GM18507 (cell line): Measurements from ENCODE around the gene WDTC1.

Source experiments
- DNase-seq: peaks from one replicate; pipeline ENCODE4 v3.0.0; 2011; ENCODE audit warnings: low read depth; ENCODE audit not compliant: insufficient read length; ENCODE audit errors: extremely low spot score
- FAIRE-seq: peaks from 2 replicates; lab custom pipeline; 2011; peaks lifted over from hg19 to GRCh38; lab: Jason Lieb, UNC

WDTC1 gene

GRCh38 chr1:27330786-27331185 is 96.4 kb downstream of the WDTC1 start:
- no peak for DNase-seq
- FAIRE-seq, result no peak

DNA sequence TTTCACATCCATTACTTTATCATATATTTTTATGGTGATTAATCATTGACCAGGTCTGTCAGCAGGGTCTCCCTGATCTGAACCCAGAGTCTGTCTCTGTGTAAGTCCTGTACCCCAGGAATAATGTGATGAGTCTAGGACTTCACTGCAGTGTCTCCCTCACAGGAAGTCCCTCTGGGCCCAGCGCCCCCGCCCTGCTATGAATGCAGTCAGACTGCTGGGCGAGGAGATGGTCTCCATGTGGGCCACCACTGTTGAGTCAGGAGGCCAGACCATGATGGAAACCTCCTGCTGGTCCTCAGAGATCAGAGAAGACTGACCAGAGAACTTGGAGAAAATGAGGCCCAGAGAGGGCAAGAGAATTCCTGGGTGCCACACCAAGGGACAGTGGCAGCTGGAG is 97.0 kb downstream of the WDTC1 start:
- no peak for DNase-seq
- FAIRE-seq, result no peak

DNA sequence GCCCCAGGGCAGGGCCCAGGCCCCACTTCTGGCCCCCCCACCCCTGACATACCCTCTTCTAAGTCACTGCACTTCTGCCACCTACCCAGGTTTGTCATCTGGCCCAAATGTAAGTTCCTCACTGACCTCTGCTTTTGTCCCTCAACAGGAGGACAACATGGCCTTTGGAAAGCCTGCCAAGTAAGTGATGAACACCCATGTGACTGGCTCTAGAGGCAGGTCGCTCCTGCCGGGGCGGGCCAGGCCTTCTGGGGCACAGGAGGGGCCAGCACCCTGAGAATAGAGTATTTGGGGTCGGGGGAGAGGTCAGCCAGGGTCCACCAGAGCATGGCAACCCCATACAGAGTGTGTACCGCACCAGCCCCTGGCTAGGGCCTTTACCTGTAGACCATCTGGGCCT is 97.5 kb downstream of the WDTC1 start:
- FAIRE-seq (no peak), DNase-seq (no peak)

GRCh38 chr1:27332536-27333281 is 98.3 kb downstream of the WDTC1 start:
- FAIRE-seq (peak; percentile 64), DNase-seq (peak; percentile 49)

DNA sequence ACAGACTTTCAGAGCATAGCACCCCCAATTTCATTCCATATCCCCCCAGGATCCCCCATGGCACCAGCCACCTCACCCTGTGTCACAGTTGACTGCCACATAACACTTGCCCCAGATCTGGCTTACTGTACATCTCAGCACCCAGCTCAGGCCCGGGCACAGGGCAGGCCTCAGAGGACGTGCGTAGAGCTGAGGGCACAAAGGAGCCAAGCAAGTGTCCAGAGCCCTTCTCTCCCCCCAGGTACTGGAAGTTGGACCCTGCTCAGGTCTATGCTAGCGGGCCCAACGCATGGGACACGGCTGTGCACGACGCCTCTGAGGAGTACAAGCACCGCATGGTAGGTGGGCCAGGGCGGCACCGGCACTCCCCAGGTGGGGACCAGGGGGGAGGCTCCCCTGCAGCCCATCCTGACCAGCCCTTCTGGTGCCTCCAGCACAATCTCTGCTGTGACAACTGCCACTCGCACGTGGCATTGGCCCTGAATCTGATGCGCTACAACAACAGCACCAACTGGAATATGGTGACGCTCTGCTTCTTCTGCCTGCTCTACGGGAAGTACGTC is 99.4 kb downstream of the WDTC1 start:
- FAIRE-seq (no peak), DNase-seq (no peak)

- FAIRE-seq (no peak), DNase-seq (no peak)
Measured at GRCh38 chr1:27335506-27336422, 101.3 kb downstream of the WDTC1 start.

GRCh38 chr1:27336756-27337155 is 102.3 kb downstream of the WDTC1 start:
- no peak for FAIRE-seq
- no peak for DNase-seq

DNA sequence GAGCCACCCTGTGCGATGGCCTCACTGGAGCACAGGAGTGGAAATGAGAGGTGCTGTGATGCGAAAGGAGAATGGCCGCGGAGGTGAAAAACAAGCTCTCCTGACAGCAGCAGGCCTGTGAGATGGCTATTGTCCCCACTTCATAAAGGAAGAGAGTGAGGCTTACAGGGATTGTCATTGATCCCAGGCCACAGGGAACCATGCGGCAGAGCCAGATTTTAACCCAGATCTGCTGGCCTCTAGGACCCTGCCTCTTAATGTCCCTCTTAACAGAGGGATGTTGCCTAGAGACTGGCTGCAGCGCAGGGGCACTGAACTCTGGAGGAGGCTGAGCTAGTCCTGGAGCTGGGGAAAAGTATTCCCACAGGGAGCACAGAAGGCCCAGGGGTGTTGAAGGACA is 104.3 kb downstream of the WDTC1 start:
- FAIRE-seq, result no peak

DNA sequence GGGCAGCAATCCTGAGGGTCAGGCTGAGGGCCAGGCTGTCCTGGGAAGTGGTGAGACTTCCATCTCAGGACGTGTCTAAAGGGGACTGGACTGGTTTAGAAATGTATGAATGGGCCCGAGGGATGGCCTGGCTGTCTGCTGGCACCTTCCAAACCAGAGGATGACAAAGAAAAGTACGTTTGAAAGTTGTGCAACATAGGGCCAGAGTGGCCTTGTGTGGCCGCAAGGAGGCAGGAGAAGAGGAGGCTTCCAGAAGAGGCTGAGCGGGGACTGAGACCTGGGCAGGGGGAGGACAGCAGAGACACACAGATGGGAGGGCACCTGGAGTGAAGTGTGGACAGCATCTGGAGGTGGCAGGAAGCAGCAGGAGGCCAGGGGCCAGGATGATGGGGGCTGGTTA is 104.8 kb downstream of the WDTC1 start:
- DNase-seq (no peak), FAIRE-seq (no peak)

More for the DNA sequence above, 104.3 kb downstream of the WDTC1 start:
- DNase-seq, result no peak

DNA sequence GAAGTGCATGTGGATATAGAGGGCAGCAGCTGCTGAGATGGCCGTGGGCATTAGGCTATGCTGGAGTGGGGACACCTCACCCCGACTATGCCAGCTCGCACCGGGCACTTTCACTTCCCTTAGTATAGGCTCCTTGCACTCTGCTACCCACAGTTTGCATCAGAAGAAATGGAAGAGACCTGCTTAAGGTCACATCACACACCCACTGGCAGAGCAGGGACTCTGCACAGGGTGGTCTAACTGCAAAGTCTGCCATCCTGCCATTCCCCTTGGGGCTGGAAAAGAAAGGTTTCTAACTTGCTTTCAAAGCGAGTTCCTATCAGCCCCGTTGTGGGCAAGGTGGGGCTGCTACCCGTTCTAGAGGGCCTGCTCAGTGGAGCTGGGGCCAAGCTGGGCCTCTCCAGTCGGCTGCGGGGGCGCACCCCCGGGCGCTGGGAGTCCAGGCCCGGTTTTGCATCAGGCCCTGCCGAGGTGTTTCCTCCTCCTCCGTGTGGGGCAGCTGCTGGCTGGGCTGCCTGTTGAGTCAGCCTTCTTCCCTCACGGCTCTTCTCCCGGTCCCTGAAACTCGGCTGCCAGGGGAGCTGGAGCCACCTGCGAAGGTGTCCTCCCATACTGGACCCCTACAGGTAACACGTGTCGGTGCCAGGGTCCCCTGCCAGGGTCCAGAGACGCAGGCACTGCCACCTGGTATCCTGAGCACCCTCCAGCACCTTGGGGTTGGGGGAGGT is 107.3 kb downstream of the WDTC1 start, which contains the start of gene SYTL1:
Gene SYTL1 (plus strand): TSS at position 498 of the 728 bp plus-strand sequence. CDS start 3,313 bp downstream, outside the sequence.
- FAIRE-seq, result peak; percentile 63
- DNase-seq, result no peak

- no peak for FAIRE-seq
- no peak for DNase-seq
Measured at GRCh38 chr1:27342391-27342777, 108.0 kb downstream of the WDTC1 start.

DNA sequence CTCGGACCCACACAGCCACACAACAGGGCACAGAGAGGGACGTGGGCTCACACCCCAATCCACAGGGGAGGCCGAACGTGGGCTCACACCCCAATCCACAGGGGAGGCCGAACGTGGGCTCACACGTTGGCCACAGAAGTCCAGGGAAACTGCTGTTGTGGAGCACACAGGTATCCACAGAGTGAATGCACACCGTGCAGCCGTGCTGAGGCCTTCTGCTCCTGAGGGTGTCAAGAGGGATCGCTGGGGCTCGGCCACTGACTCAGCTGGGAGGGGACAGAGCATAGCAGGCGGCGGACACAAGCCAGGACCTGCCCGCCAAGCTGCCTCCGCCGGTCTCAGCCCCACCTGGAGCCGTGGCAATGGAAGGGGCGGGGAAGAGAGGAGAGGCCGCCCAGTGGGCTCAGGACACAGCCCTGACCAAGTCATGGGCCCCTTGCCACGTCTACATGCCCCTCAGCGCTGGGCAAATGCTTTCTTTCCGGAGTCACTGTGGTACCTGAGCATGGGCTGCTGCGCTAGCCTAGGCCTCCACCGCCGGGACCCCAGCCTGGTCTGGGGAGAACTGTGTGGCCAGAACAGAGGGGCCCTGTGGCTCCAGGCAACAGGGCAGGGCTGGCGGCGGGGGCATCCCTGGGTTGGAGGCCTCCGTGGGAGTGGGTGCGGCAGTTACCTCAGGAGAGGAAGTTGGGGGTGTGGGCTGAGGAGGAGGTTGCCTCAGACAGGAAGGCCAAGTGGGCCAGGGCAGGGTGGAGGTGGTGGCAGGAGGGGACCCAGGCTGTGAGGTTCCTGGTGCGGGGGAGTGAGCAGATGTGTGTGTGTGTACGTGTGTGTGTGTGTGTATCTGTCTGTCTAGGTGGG is 108.6 kb downstream of the WDTC1 start:
- DNase-seq, result no peak
- FAIRE-seq, result no peak

GRCh38 chr1:27343639-27344025 is 109.2 kb downstream of the WDTC1 start:
- DNase-seq (no peak), FAIRE-seq (peak; percentile 70)

- FAIRE-seq, result no peak
- DNase-seq, result no peak
Measured at GRCh38 chr1:27345272-27345671, 110.8 kb downstream of the WDTC1 start.

- no peak for DNase-seq
- no peak for FAIRE-seq
Measured at GRCh38 chr1:27346357-27346756, 111.9 kb downstream of the WDTC1 start.

DNA sequence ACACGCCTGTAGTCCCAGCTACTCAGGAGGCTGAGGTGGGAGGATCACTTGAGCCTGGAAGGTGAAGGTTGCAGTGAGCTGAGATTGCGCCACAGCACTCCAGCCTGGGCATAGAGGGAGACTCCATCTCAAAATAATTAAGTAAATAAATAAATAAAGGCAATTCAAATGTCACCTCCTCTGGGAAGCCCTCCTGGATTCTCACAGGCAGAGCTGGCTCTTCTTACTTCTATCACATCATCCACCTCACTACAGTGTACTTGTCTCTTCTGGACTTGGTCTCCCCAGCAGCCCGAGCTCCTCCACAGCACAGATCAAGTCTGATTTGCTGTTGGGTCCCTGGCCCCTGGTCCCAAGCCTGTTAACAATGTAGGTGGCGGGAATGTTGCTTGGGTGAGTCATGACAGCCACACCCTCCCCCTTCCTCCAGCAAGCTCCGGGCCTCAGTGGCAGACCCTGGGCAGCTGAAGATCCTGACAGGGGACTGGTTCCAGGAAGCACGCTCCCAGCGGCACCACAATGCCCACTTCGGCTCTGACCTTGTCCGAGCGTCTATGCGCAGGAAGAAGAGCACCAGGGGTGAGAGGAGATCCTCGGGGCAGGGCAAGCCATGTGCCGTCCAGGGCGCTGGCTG is 112.7 kb downstream of the WDTC1 start:
- DNase-seq (no peak), FAIRE-seq (no peak)

- DNase-seq (no peak), FAIRE-seq (no peak)
Measured at GRCh38 chr1:27348861-27349783, 114.7 kb downstream of the WDTC1 start.
